ENCODE data around the gene WFS1. TPM values are rescaled to one million over a fixed set of nuclear protein-coding genes. Genes with fewer than 3 reads are reported as not detected.

Gene WFS1
- total and polyA plus RNA-seq, 2 of the 8 experiments (the other 6 are each of a cell fraction or from before 2014, with no cell fraction given) = 29.1 to 43.1 TPM

DNA sequence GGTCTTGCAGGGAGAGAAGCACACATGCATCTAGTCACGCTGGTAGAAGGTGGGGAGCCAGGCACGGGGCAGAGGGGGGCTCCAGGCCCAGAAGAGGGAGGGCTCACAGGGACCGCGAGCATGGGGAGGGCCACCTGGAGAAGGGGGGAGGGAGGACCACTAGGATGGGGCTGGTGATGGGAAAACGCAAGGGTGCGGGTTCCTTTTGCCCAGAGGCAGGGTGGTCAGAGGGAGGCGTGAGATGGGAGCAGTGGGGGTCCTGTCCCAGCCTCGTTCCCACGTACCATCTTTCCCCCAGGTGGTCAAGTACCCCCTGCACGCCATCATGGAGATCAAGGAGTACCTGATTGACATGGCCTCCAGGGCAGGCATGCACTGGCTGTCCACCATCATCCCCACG, 30.7 kb downstream of the WFS1 start (continued):
- TF ChIP-seq TBP (IDR thresholded peaks at IDR 0.05; ENCODE audit: low read depth, low read length) (no peak), SP4 (IDR thresholded peaks at IDR 0.05; ENCODE audit: low read length) (no peak), SRF (IDR thresholded peaks at IDR 0.05; ENCODE audit: low read depth, low read length) (no peak), SAP30 (IDR thresholded peaks at IDR 0.05; ENCODE audit: insufficient read depth, insufficient replicate concordance, low read length) (no peak), SIRT6 (IDR thresholded peaks at IDR 0.05; ENCODE audit: low read length) (no peak), ASH2L (IDR thresholded peaks at IDR 0.05; ENCODE audit: low read length) (no peak), CTBP2 (IDR thresholded peaks at IDR 0.05; ENCODE audit: borderline replicate concordance, insufficient read depth, insufficient read length, low read length) (no peak), SP2 (IDR thresholded peaks at IDR 0.05; ENCODE audit: low read length) (no peak)
- TF ChIP-seq, protein P1, sequence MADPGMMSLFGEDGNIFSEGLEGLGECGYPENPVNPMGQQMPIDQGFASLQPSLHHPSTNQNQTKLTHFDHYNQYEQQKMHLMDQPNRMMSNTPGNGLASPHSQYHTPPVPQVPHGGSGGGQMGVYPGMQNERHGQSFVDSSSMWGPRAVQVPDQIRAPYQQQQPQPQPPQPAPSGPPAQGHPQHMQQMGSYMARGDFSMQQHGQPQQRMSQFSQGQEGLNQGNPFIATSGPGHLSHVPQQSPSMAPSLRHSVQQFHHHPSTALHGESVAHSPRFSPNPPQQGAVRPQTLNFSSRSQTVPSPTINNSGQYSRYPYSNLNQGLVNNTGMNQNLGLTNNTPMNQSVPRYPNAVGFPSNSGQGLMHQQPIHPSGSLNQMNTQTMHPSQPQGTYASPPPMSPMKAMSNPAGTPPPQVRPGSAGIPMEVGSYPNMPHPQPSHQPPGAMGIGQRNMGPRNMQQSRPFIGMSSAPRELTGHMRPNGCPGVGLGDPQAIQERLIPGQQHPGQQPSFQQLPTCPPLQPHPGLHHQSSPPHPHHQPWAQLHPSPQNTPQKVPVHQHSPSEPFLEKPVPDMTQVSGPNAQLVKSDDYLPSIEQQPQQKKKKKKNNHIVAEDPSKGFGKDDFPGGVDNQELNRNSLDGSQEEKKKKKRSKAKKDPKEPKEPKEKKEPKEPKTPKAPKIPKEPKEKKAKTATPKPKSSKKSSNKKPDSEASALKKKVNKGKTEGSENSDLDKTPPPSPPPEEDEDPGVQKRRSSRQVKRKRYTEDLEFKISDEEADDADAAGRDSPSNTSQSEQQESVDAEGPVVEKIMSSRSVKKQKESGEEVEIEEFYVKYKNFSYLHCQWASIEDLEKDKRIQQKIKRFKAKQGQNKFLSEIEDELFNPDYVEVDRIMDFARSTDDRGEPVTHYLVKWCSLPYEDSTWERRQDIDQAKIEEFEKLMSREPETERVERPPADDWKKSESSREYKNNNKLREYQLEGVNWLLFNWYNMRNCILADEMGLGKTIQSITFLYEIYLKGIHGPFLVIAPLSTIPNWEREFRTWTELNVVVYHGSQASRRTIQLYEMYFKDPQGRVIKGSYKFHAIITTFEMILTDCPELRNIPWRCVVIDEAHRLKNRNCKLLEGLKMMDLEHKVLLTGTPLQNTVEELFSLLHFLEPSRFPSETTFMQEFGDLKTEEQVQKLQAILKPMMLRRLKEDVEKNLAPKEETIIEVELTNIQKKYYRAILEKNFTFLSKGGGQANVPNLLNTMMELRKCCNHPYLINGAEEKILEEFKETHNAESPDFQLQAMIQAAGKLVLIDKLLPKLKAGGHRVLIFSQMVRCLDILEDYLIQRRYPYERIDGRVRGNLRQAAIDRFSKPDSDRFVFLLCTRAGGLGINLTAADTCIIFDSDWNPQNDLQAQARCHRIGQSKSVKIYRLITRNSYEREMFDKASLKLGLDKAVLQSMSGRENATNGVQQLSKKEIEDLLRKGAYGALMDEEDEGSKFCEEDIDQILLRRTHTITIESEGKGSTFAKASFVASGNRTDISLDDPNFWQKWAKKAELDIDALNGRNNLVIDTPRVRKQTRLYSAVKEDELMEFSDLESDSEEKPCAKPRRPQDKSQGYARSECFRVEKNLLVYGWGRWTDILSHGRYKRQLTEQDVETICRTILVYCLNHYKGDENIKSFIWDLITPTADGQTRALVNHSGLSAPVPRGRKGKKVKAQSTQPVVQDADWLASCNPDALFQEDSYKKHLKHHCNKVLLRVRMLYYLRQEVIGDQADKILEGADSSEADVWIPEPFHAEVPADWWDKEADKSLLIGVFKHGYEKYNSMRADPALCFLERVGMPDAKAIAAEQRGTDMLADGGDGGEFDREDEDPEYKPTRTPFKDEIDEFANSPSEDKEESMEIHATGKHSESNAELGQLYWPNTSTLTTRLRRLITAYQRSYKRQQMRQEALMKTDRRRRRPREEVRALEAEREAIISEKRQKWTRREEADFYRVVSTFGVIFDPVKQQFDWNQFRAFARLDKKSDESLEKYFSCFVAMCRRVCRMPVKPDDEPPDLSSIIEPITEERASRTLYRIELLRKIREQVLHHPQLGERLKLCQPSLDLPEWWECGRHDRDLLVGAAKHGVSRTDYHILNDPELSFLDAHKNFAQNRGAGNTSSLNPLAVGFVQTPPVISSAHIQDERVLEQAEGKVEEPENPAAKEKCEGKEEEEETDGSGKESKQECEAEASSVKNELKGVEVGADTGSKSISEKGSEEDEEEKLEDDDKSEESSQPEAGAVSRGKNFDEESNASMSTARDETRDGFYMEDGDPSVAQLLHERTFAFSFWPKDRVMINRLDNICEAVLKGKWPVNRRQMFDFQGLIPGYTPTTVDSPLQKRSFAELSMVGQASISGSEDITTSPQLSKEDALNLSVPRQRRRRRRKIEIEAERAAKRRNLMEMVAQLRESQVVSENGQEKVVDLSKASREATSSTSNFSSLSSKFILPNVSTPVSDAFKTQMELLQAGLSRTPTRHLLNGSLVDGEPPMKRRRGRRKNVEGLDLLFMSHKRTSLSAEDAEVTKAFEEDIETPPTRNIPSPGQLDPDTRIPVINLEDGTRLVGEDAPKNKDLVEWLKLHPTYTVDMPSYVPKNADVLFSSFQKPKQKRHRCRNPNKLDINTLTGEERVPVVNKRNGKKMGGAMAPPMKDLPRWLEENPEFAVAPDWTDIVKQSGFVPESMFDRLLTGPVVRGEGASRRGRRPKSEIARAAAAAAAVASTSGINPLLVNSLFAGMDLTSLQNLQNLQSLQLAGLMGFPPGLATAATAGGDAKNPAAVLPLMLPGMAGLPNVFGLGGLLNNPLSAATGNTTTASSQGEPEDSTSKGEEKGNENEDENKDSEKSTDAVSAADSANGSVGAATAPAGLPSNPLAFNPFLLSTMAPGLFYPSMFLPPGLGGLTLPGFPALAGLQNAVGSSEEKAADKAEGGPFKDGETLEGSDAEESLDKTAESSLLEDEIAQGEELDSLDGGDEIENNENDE (IDR thresholded peaks at IDR 0.05; ENCODE audit: insufficient replicate concordance, low read length) = no peak
